DND-41 (cell line): ENCODE data around the gene MATN1.

ENCODE experiments used
- ATAC-seq: fragments of 200-7000 bp; cut with Tn5 transposase; 3 replicates; pipeline ENCODE4 v1.9.1; 2021; ENCODE audit warnings: low read depth; ENCODE audit not compliant: insufficient read depth
- DNase-seq: peaks from one replicate; pipeline ENCODE4 v3.0.0-alpha.2; 2020
- H2AFZ ChIP-seq: 2 replicates; pipeline ENCODE4 v1.6.0; 2012; ENCODE audit warnings: low read depth, low read length
- H3K27ac ChIP-seq: 2 replicates; pipeline ENCODE4 v1.5.1; 2012; ENCODE audit warnings: low read length, inconsistent platforms
- H3K27me3 ChIP-seq: fragments of 200-600 bp; sonication (generic); 2 replicates; pipeline ENCODE4 v1.6.0; 2012; ENCODE audit warnings: low read length, mild to moderate bottlenecking, inconsistent platforms; ENCODE audit not compliant: insufficient read depth, poor library complexity
- H3K36me3 ChIP-seq: 2 replicates; pipeline ENCODE4 v1.5.1; 2012; ENCODE audit warnings: low read length, inconsistent platforms; ENCODE audit not compliant: insufficient read depth
- H3K4me1 ChIP-seq: 2 replicates; pipeline ENCODE4 v1.5.1; 2012; ENCODE audit warnings: mild to moderate bottlenecking, low read length; ENCODE audit not compliant: insufficient read depth
- H3K4me2 ChIP-seq: 2 replicates; pipeline ENCODE4 v1.6.0; 2012; ENCODE audit warnings: mild to moderate bottlenecking, moderate library complexity, low read length, inconsistent platforms; ENCODE audit not compliant: insufficient read depth
- H3K4me3 ChIP-seq, 2 experiments: fragments of 200-600 bp in 1 of 2; shearing (Covaris generic) in 1 of 2; 2 replicates each; pipeline ENCODE4 v1.5.1; 2012 to 2016; ENCODE audit warnings: inconsistent platforms in 2 of 2, low read length in 2 of 2, mild to moderate bottlenecking in 2 of 2, low read depth in 1 of 2, moderate library complexity in 1 of 2
- H3K79me2 ChIP-seq: 2 replicates; pipeline ENCODE4 v1.6.0; 2012; ENCODE audit warnings: low read length, inconsistent platforms; ENCODE audit not compliant: insufficient read depth
- H3K9ac ChIP-seq: 2 replicates; pipeline ENCODE4 v1.6.0; 2012; ENCODE audit warnings: low read depth, mild to moderate bottlenecking, inconsistent platforms, low read length, moderate library complexity
- H3K9me3 ChIP-seq: 2 replicates; pipeline ENCODE4 v1.5.1; 2012; ENCODE audit warnings: low read length, moderate library complexity, mild to moderate bottlenecking, inconsistent platforms; ENCODE audit not compliant: insufficient read depth, severe bottlenecking
- H4K20me1 ChIP-seq: 2 replicates; pipeline ENCODE4 v1.6.0; 2012; ENCODE audit warnings: low read length; ENCODE audit not compliant: insufficient read depth
- CTCF ChIP-seq: IDR thresholded peaks from 2 replicates; pipeline ENCODE4 v1.5.1; 2012; ENCODE audit warnings: borderline replicate concordance, low read length, moderate library complexity, mild to moderate bottlenecking; ENCODE audit not compliant: poor library complexity, severe bottlenecking; ENCODE audit errors: extremely low read depth
- EZH2 ChIP-seq: IDR thresholded peaks from 3 replicates; pipeline ENCODE4 v1.6.1; 2012; ENCODE audit warnings: borderline replicate concordance, low read depth, mild to moderate bottlenecking, moderate library complexity, low read length, inconsistent platforms; ENCODE audit not compliant: severe bottlenecking

The MATN1 gene

GRCh38 chr1:30702823-30703222 lies 20.6 kb downstream of the MATN1 start:
- Histone ChIP-seq H3K4me1 (no peaks in the 10 kb centered on the region), H3K27me3 (peaks cover 4% of the 10 kb centered on the region)
- no peak for DNase-seq

GRCh38 chr1:30701258-30701633 lies 22.1 kb downstream of the MATN1 start:
- Histone ChIP-seq H3K4me3 (no peak overlapping the region), H3K27me3 (peaks cover 4% of the 10 kb centered on the region), H3K4me2 (no peak overlapping the region), H3K9me3 (no peaks in the 10 kb centered on the region), H2AFZ (no peak overlapping the region), H4K20me1 (no peaks in the 10 kb centered on the region), H3K27ac (no peak overlapping the region), H3K79me2 (no peaks in the 10 kb centered on the region), H3K9ac (no peak overlapping the region), H3K4me1 (no peaks in the 10 kb centered on the region), H3K36me3 (no peaks in the 10 kb centered on the region)
- DNase-seq (no peak), ATAC-seq (no peak)
- no peak for TF ChIP-seq CTCF
- TF ChIP-seq EZH2, result no peak

More at GRCh38 chr1:30702823-30703222, 20.6 kb downstream of the MATN1 start:
- H3K9ac ChIP-seq, result no peak overlapping the region
- H3K27ac ChIP-seq, result no peak overlapping the region
- TF ChIP-seq CTCF, result no peak
- no peak for TF ChIP-seq EZH2
- no peaks in the 10 kb centered on the region for H3K9me3 ChIP-seq
- H3K4me3 ChIP-seq, result no peak overlapping the region
- no peak overlapping the region for H2AFZ ChIP-seq
- no peaks in the 10 kb centered on the region for H4K20me1 ChIP-seq
- H3K4me2 ChIP-seq, result no peak overlapping the region
- ATAC-seq, result no peak
- no peaks in the 10 kb centered on the region for H3K36me3 ChIP-seq
- H3K79me2 ChIP-seq, result no peaks in the 10 kb centered on the region

- Histone ChIP-seq H3K9ac (no peak overlapping the region), H3K27ac (no peak overlapping the region), H3K9me3 (no peaks in the 10 kb centered on the region), H3K79me2 (no peaks in the 10 kb centered on the region), H3K4me2 (no peak overlapping the region), H2AFZ (no peak overlapping the region), H3K4me3 (no peak overlapping the region), H3K36me3 (no peaks in the 10 kb centered on the region), H4K20me1 (no peaks in the 10 kb centered on the region), H3K27me3 (peaks cover 3% of the 10 kb centered on the region), H3K4me1 (no peaks in the 10 kb centered on the region)
- ATAC-seq, result no peak
- TF ChIP-seq EZH2, result no peak
- TF ChIP-seq CTCF, result no peak
- DNase-seq, result no peak
These were observed 22.7 kb downstream of the MATN1 start for GRCh38 chr1:30700528-30701257.

- Histone ChIP-seq H3K79me2 (no peaks in the 10 kb centered on the region), H3K27ac (no peak overlapping the region), H3K9me3 (no peaks in the 10 kb centered on the region), H2AFZ (no peak overlapping the region), H3K36me3 (no peaks in the 10 kb centered on the region), H3K9ac (no peak overlapping the region), H3K4me2 (no peak overlapping the region), H4K20me1 (no peaks in the 10 kb centered on the region), H3K4me1 (no peaks in the 10 kb centered on the region), H3K27me3 (peaks cover 6% of the 10 kb centered on the region), H3K4me3 (no peak overlapping the region)
- TF ChIP-seq EZH2 (no peak), CTCF (no peak)
- ATAC-seq (no peak), DNase-seq (no peak)
These were observed 23.6 kb downstream of the MATN1 start for GRCh38 chr1:30699762-30700161.
